ENCODE data around the gene CCDC60.

The CCDC60 gene

GRCh38 chr12:119334430-119335170, at the start of gene CCDC60:
TSS of gene CCDC60 (plus strand) at chr12:119334729. CDS start at chr12:119335177, 448 bp downstream.
- no peaks in the 10 kb centered on the region for H3K4me1 ChIP-seq (ENCODE audit: control insufficient read depth, low read length)
- H3K27me3 ChIP-seq (ENCODE audit: control insufficient read depth, low read length) = no peaks in the 10 kb centered on the region
- no peaks in the 10 kb centered on the region for H4K20me1 ChIP-seq (ENCODE audit: control insufficient read depth, insufficient read depth, low read depth, low read length)
- no peak within 1 kb of the TSS for H3K27ac ChIP-seq (ENCODE audit: low read depth, low read length)
- H3K4me2 ChIP-seq (ENCODE audit: low read length) = no peak within 1 kb of the TSS
- TF ChIP-seq, protein P1, sequence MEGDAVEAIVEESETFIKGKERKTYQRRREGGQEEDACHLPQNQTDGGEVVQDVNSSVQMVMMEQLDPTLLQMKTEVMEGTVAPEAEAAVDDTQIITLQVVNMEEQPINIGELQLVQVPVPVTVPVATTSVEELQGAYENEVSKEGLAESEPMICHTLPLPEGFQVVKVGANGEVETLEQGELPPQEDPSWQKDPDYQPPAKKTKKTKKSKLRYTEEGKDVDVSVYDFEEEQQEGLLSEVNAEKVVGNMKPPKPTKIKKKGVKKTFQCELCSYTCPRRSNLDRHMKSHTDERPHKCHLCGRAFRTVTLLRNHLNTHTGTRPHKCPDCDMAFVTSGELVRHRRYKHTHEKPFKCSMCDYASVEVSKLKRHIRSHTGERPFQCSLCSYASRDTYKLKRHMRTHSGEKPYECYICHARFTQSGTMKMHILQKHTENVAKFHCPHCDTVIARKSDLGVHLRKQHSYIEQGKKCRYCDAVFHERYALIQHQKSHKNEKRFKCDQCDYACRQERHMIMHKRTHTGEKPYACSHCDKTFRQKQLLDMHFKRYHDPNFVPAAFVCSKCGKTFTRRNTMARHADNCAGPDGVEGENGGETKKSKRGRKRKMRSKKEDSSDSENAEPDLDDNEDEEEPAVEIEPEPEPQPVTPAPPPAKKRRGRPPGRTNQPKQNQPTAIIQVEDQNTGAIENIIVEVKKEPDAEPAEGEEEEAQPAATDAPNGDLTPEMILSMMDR (IDR thresholded peaks at IDR 0.05; ENCODE audit: low read depth, low read length, poor library complexity, severe bottlenecking) = no peak
- TF ChIP-seq EZH2phosphoT487 (IDR thresholded peaks at IDR 0.05; ENCODE audit: borderline replicate concordance, low read length) = no peak
- no peaks in the 10 kb centered on the region for H3K36me3 ChIP-seq (ENCODE audit: control insufficient read depth, low read length)
- H3K9me3 ChIP-seq (ENCODE audit: control insufficient read depth, insufficient read depth, low read length) = no peaks in the 10 kb centered on the region
- H3F3A ChIP-seq (ENCODE audit: control insufficient read depth, insufficient read depth) = no peaks in the 10 kb centered on the region
- H3K9me2 ChIP-seq (replicated peaks; ENCODE audit: control insufficient read depth, low read length) = no peaks in the 10 kb centered on the region
- no peak within 1 kb of the TSS for H3K4me3 ChIP-seq (ENCODE audit: low read length)
- H3K79me2 ChIP-seq (ENCODE audit: control insufficient read depth, low read length) = no peaks in the 10 kb centered on the region

- Histone ChIP-seq H3K79me2 (ENCODE audit: control insufficient read depth, low read length) (no peaks in the 10 kb centered on the region), H3K36me3 (ENCODE audit: control insufficient read depth, low read length) (no peaks in the 10 kb centered on the region), H4K20me1 (ENCODE audit: control insufficient read depth, insufficient read depth, low read depth, low read length) (no peaks in the 10 kb centered on the region), H3K4me2 (ENCODE audit: low read length) (no peak overlapping the region), H3K27me3 (ENCODE audit: control insufficient read depth, low read length) (peaks cover 2% of the 10 kb centered on the region; the same call in 1 of the 2 replicates), H3K9me2 (replicated peaks; ENCODE audit: control insufficient read depth, low read length) (no peaks in the 10 kb centered on the region), H3F3A (ENCODE audit: control insufficient read depth, insufficient read depth) (no peaks in the 10 kb centered on the region), H3K4me3 (ENCODE audit: low read length) (no peak overlapping the region), H3K9me3 (ENCODE audit: control insufficient read depth, insufficient read depth, low read length) (no peaks in the 10 kb centered on the region), H3K4me1 (ENCODE audit: control insufficient read depth, low read length) (no peaks in the 10 kb centered on the region), H3K27ac (ENCODE audit: low read depth, low read length) (no peak overlapping the region)
- TF ChIP-seq, protein P1 (IDR thresholded peaks at IDR 0.05; ENCODE audit: low read depth, low read length, poor library complexity, severe bottlenecking) = no peak
- no peak for TF ChIP-seq EZH2phosphoT487 (IDR thresholded peaks at IDR 0.05; ENCODE audit: borderline replicate concordance, low read length)
Observed at GRCh38 chr12:119288576-119288975, 46.0 kb upstream of the CCDC60 start.

DNA sequence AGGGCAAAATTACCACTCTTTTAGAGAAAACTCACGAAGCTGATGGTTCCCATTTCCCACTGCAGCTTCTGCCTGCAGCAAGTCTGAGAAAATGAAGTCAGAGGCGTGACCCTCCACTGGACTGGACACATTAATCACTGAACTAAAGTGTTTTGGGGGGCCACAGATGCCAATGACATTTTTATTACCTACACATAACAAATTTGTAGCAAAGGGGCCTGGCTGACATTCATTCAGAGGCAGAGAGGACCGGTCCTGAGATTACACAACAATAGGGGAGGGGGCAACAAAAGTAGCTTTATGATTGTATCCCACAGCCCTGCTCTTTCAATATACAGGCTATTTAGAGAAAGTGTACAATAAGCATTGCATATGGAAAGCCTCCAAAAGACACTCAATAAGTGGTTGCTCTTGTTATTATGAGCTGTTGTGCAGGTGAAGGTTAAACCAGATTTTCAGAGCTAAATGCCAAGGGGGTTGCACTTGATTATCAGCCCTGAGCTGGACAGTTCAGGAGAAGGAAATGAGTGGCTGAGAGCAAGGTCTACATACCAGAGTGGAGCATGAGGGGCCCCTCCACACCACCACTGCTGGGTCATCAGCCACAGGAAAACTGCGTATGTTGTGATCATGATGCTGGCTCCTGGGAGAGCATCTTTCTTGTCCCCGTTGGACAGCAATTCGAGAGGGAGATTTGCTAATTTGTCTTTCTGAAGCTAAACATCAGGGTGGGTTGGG, 41.5 kb upstream of the CCDC60 start:
- TF ChIP-seq, protein P1 (IDR thresholded peaks at IDR 0.05; ENCODE audit: low read depth, low read length, poor library complexity, severe bottlenecking) = no peak
- no peak for TF ChIP-seq EZH2phosphoT487 (IDR thresholded peaks at IDR 0.05; ENCODE audit: borderline replicate concordance, low read length)
- Histone ChIP-seq H3K27me3 (ENCODE audit: control insufficient read depth, low read length) (0 out of 2 replicates have a peak, but pooled peaks cover 2% of the 10 kb centered on the region), H3K9me3 (ENCODE audit: control insufficient read depth, insufficient read depth, low read length) (no peaks in the 10 kb centered on the region), H3F3A (ENCODE audit: control insufficient read depth, insufficient read depth) (no peaks in the 10 kb centered on the region), H3K4me3 (ENCODE audit: low read length) (no peak overlapping the region), H3K36me3 (ENCODE audit: control insufficient read depth, low read length) (no peaks in the 10 kb centered on the region), H3K79me2 (ENCODE audit: control insufficient read depth, low read length) (no peaks in the 10 kb centered on the region), H4K20me1 (ENCODE audit: control insufficient read depth, insufficient read depth, low read depth, low read length) (no peaks in the 10 kb centered on the region), H3K4me2 (ENCODE audit: low read length) (no peak overlapping the region), H3K27ac (ENCODE audit: low read depth, low read length) (no peak overlapping the region), H3K9me2 (replicated peaks; ENCODE audit: control insufficient read depth, low read length) (no peaks in the 10 kb centered on the region), H3K4me1 (ENCODE audit: control insufficient read depth, low read length) (no peaks in the 10 kb centered on the region)

All from DOHH2 (cell line).